BJ (cell line): ENCODE data around the gene TMX1. TPM values are rescaled to one million over a fixed set of nuclear protein-coding genes. Genes with fewer than 3 reads are reported as not detected.

Experiments
- CTCF ChIA-PET: fragments of 350-600 bp; formaldehyde crosslinking; extraction: SDS; loops from one replicate; lab custom pipeline; 2021; ENCODE audit warnings: antibody characterized with exemption, inconsistent platforms; lab: Yijun Ruan, JAX
- POLR2A ChIA-PET: fragments of 300-600 bp; sonication (Branson Sonifier 250); formaldehyde crosslinking; extraction: SDS; loops from one replicate; lab custom pipeline; 2021; ENCODE audit warnings: antibody characterized with exemption; lab: Charles Lee
- DNase-seq: peaks from one replicate; pipeline ENCODE4 v3.0.0-alpha.2; 2011; ENCODE audit warnings: low read depth
- H3K27me3 ChIP-seq: 2 replicates; pipeline ENCODE4 v1.6.0; 2011; ENCODE audit warnings: low read length; ENCODE audit not compliant: control insufficient read depth, insufficient read depth
- H3K36me3 ChIP-seq: 2 replicates; pipeline ENCODE4 v1.5.1; 2011; ENCODE audit warnings: low read length; ENCODE audit not compliant: control insufficient read depth, insufficient read depth
- H3K4me3 ChIP-seq: 2 replicates; pipeline ENCODE4 v1.5.1; 2011; ENCODE audit warnings: low read depth, mild to moderate bottlenecking, control low read depth, low read length
- polyA plus RNA-seq: library from polyadenylated mRNA; depleted of rRNA; stranded (reverse); fragments of >200 nt; gene quantifications from 2 replicates; pipeline ENCODE4 v1.2.3, GENCODE V29; 2011
- TF ChIP-seq, protein P1 (sequence below): IDR thresholded peaks from 2 replicates; pipeline ENCODE4 v1.5.1; 2011; ENCODE audit warnings: low read depth, mild to moderate bottlenecking, control low read depth, inconsistent platforms, low read length, moderate library complexity; ENCODE audit not compliant: insufficient read depth

Gene TMX1
- polyA plus RNA-seq, 1 experiment = 10.4 TPM

DNA sequence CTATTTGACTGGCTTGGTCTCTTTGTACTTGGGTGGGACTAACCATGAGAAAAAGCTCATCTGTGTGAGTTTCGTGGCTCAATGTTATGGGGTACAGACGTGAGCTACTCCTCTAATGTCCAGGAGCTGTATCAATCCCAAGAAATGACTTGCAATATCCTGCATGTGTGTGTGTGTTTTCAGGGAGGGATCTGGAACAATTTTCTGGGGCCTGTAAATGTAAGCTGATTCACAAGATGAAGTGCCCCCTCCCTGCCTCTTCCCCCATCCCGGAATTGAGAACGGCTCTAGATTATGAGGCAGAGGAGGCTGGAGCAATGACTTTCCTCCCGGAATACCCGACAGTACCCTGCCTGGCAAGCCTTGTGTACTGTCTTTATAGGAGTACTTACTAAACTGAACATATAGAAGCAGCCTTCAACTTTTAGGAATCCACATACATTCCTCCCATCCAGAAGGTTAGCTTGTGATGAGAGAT, 53.9 kb downstream of the TMX1 start:
- ChIA-PET CTCF (interaction anchor here (0.7 to 1.6 kb wide), 3 partner anchors 8 to 10 kb away, joined by 3 to 11 read pairs (median 6); no protein-coding TSS in a partner anchor), POLR2A (no interaction called here)
- Histone ChIP-seq H3K4me3 (no peak overlapping the region), H3K36me3 (no peaks in the 10 kb centered on the region), H3K27me3 (no peaks in the 10 kb centered on the region)
- DNase-seq = no peak
- TF ChIP-seq, protein P1, sequence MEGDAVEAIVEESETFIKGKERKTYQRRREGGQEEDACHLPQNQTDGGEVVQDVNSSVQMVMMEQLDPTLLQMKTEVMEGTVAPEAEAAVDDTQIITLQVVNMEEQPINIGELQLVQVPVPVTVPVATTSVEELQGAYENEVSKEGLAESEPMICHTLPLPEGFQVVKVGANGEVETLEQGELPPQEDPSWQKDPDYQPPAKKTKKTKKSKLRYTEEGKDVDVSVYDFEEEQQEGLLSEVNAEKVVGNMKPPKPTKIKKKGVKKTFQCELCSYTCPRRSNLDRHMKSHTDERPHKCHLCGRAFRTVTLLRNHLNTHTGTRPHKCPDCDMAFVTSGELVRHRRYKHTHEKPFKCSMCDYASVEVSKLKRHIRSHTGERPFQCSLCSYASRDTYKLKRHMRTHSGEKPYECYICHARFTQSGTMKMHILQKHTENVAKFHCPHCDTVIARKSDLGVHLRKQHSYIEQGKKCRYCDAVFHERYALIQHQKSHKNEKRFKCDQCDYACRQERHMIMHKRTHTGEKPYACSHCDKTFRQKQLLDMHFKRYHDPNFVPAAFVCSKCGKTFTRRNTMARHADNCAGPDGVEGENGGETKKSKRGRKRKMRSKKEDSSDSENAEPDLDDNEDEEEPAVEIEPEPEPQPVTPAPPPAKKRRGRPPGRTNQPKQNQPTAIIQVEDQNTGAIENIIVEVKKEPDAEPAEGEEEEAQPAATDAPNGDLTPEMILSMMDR = no peak

DNA sequence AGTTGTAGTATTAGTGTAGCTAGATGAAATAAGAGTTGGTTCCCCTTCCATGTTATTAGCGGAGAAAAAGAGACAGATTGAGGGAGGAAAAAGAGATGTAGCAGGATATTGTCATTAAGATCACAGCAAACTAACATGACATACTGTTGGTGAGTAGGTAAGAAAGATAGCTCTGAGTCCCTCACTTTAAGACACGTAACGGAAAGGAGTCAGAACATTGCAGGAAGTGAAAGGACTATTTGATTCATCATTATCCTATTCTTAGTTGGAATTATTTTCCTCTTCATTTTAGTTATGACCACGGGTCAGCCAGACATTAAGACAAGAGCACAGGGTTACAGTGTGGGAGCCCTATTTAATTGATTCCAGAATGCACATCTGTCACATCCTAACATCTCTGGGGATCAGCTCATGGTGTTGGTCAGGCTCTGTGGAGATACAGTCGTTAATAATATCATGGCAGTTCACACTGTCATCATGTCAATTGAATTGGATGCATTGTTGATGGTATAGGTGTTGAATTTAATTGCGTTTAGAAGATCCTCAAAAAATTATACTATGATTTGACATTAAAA, 55.0 kb downstream of the TMX1 start:
- DNase-seq = no peak
- Histone ChIP-seq H3K36me3 (no peaks in the 10 kb centered on the region), H3K4me3 (no peak overlapping the region), H3K27me3 (no peaks in the 10 kb centered on the region)
- POLR2A ChIA-PET = no interaction called here
- CTCF ChIA-PET = no interaction called here
- TF ChIP-seq, protein P1 = no peak

DNA sequence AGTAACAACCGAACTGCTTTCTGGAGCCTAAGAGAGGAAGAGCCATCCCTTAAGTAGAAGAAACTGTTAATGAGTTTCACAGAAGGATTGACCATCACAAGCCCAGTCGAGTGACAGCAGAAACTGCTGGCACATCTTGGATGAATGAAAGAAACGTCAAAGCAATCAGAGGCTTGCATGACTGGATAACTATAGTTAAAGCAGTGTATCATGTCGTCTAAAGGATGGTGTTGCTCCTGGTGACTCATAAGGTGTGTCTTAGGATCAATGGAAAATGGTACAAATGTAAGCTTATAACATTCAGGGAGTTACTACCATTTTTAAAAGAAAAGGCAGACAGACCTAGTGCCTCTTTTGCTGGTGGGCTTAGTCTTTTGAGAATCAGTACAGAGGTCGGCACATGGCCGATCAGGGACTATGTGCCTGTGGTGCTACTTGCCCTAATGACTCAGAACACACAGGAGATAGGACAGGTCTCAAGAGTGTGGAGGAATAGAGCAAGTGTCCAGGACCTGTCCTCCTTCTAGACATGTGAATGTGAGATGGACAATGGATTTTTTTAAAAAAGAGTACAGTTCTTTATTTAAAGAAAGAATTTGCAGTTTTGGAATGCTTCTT, 55.7 kb downstream of the TMX1 start:
- POLR2A ChIA-PET = no interaction called here
- TF ChIP-seq, protein P1 = no peak
- CTCF ChIA-PET = no interaction called here
- no peak for DNase-seq
- Histone ChIP-seq H3K4me3 (no peak overlapping the region), H3K36me3 (no peaks in the 10 kb centered on the region), H3K27me3 (no peaks in the 10 kb centered on the region)

DNA sequence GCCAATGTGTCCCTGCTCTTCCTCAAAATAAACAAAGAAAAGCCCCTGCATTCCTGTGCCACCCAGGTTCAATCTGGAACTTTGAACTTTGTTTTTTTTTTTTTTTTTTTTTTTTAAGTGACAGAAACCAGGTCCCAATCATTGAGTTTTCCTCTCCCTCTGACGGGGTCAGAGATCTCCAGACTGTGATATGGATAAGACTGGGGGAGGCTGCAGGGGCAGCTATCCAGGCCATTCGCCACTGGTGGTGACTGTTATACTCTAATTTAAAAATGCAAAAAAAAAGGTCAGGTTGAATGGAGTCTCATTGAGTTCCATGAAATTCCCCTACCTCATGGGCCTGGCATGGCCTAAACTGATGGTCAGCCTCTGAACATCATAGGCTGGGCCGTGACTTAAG, 57.0 kb downstream of the TMX1 start:
- TF ChIP-seq, protein P1 = no peak
- CTCF ChIA-PET = interaction anchor here (1.0 kb wide), 1 partner anchor 11 kb away, joined by 4 read pairs; no protein-coding TSS in a partner anchor
- no peak for DNase-seq
- Histone ChIP-seq H3K4me3 (no peak overlapping the region), H3K36me3 (no peaks in the 10 kb centered on the region), H3K27me3 (no peaks in the 10 kb centered on the region)
- POLR2A ChIA-PET = no interaction called here

DNA sequence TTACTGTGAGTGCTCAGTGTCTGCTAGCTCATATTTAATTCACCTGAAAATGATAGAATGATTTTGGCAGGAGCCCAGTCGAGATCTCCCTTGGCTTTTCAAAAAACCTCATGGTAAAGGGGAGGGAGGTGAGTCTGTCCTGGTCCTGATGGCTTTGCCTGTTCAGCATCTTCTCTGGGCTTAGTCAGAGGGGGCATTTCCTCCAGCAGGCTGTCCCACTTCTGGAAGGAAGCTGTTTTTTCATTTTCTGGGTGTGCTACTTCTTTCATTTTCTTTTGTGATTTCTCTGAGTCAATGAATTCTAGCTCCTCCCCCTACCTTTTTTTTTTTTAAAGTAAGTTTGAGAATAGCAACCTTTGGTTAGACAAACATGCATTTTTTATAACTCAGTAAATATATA, 58.8 kb downstream of the TMX1 start:
- Histone ChIP-seq H3K27me3 (no peaks in the 10 kb centered on the region), H3K4me3 (no peak overlapping the region), H3K36me3 (no peaks in the 10 kb centered on the region)
- ChIA-PET CTCF (interaction anchor here (0.6 to 1.2 kb wide), 2 partner anchors 96 to 477 kb away, joined by 3 to 4 read pairs; no protein-coding TSS in a partner anchor), POLR2A (no interaction called here)
- no peak for DNase-seq
- TF ChIP-seq, protein P1 = no peak
